Measurements from ENCODE around the gene TMEM129. TPM values are rescaled to one million over a fixed set of nuclear protein-coding genes. Genes with fewer than 3 reads are reported as not detected.

TMEM129 gene
- total and polyA plus RNA-seq, 7 donors, result 11.8 to 43.6 (median 31.6) TPM

DNA sequence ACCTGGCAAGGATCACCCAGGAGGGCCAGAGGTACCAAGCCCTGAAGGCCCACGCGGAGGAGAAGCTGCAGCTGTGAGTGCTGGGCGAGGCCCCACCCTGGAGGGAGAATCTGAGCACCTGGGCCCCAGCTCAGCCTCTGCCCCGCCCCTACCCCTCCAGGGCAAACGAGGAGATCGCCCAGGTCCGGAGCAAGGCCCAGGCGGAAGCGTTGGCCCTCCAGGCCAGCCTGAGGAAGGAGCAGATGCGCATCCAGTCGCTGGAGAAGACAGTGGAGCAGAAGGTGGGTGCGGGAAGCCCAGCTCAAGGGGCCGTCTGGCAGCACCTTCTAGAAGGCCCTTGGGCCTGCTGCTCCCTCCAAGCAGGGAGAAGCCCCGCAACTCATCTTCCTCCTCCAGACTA is 23.4 kb upstream of the TMEM129 start:
- WGBS, 3 donors, result 93 to 95% (median 94%) methylated on average over 14 of the region's 14 CpGs
- TF ChIP-seq, protein P1, sequence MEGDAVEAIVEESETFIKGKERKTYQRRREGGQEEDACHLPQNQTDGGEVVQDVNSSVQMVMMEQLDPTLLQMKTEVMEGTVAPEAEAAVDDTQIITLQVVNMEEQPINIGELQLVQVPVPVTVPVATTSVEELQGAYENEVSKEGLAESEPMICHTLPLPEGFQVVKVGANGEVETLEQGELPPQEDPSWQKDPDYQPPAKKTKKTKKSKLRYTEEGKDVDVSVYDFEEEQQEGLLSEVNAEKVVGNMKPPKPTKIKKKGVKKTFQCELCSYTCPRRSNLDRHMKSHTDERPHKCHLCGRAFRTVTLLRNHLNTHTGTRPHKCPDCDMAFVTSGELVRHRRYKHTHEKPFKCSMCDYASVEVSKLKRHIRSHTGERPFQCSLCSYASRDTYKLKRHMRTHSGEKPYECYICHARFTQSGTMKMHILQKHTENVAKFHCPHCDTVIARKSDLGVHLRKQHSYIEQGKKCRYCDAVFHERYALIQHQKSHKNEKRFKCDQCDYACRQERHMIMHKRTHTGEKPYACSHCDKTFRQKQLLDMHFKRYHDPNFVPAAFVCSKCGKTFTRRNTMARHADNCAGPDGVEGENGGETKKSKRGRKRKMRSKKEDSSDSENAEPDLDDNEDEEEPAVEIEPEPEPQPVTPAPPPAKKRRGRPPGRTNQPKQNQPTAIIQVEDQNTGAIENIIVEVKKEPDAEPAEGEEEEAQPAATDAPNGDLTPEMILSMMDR (IDR thresholded peaks at IDR 0.05), result no peak
- ATAC-seq (no peak), DNase-seq (no peak)
- peaks cover 4 to 26% of the 10 kb centered on the region in 2 donors for H3K36me3 ChIP-seq (ENCODE audit: insufficient read depth in 1 of 2, low read depth in 1 of 2)
- no peak overlapping the region for H3K27ac ChIP-seq
- no peaks in the 10 kb centered on the region for H3K4me1 ChIP-seq
- H3K4me3 ChIP-seq, result no peak overlapping the region
- intact Hi-C loops (cut with DNase I), result no loop called here
- H3K9me3 ChIP-seq, result no peaks in the 10 kb centered on the region
- H3K27me3 ChIP-seq (ENCODE audit: insufficient read depth in 3 of 3, low read length in 2 of 3), result peaks cover 0 to 8% (median 0%) of the 10 kb centered on the region in 3 donors

DNA sequence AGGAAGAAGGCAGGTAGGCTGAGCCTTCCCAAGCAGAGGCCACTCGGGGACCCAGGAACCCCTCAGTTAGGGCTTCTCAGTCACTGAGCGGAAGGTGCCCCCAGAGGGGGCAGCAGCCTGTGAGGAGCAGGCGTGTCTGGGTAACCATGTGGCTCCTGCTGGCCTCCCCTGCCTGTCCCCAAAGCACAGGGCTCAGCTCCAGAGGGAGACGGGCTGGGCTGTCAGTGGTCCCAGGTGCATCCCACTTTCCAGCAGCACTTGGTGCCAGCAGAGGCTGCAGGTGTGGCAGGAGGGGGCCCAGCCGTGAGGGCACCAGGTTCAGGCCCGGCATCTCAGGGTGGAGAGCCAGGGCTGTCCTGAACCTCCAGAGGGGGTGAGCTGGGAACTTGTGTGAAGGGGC is 22.9 kb upstream of the TMEM129 start:
- H3K4me1 ChIP-seq, result no peaks in the 10 kb centered on the region
- 86 to 95% (median 94%) methylated on average over 6 of the region's 6 CpGs for whole genome bisulfite sequencing, 3 donors
- no peak overlapping the region for H3K27ac ChIP-seq
- no peak overlapping the region for H3K4me3 ChIP-seq
- TF ChIP-seq, protein P1 (IDR thresholded peaks at IDR 0.05), result no peak
- peaks cover 0 to 8% (median 0%) of the 10 kb centered on the region in 3 donors for H3K27me3 ChIP-seq (ENCODE audit: insufficient read depth in 3 of 3, low read length in 2 of 3)
- DNase-seq (no peak), ATAC-seq (no peak)
- H3K9me3 ChIP-seq, result no peaks in the 10 kb centered on the region
- H3K36me3 ChIP-seq (ENCODE audit: insufficient read depth in 1 of 2, low read depth in 1 of 2), result peaks cover 4 to 26% of the 10 kb centered on the region in 2 donors
- intact Hi-C loops (cut with DNase I), result no loop called here

DNA sequence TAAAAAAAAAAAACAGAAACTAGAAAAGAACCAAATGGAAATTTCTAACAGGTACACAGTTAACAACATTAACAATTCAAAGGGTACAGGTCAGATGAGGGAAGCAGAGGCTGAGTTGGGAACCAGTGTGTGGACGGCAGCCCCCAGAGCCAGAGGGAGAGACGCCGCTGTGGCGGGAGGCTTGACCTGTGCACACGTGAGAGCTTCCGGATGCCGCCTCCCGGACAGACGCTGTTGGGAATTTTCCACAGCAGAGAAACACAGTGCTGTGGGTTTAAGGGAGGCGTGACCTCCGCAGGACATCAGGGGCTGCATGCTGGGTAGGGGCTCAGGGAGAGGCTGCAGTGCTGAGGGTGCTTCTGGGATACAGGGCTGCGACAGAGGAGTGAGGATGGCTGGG is 22.4 kb upstream of the TMEM129 start:
- H3K27ac ChIP-seq, result no peak overlapping the region
- ATAC-seq (no peak), DNase-seq (no peak)
- TF ChIP-seq, protein P1 (IDR thresholded peaks at IDR 0.05), result no peak
- intact Hi-C loops (cut with DNase I), result no loop called here
- no peaks in the 10 kb centered on the region for H3K4me1 ChIP-seq
- H3K27me3 ChIP-seq (ENCODE audit: insufficient read depth in 3 of 3, low read length in 2 of 3), result peaks cover 0 to 7% (median 0%) of the 10 kb centered on the region in 3 donors
- 75 to 96% (median 84%) methylated on average over 12 of the region's 12 CpGs for WGBS, 3 donors
- H3K4me3 ChIP-seq, result no peak overlapping the region
- H3K36me3 ChIP-seq (ENCODE audit: insufficient read depth in 1 of 2, low read depth in 1 of 2), result peaks cover 4 to 26% of the 10 kb centered on the region in 2 donors
- H3K9me3 ChIP-seq, result no peaks in the 10 kb centered on the region

DNA sequence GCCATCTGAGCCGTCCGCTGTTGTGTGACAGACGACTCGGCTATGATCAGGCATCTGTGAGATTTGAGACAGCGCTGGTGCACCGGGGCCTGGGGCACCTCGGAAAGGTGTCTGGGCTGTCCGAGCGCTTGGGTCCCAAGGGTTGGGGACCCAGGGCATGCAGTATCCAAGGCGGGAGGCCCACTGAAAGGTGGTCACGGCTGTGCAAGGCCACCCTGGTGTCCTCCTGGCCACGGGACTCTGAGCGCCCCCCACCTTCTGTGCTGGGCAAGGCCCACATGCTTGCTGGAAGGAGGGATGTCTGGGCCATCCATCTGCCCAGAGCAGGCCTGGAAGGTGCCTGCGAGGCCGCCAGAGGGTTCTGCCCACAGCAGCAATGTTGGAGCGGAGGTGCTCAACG is 20.1 kb upstream of the TMEM129 start:
- Histone ChIP-seq H3K4me3 (no peak overlapping the region), H3K27me3 (ENCODE audit: insufficient read depth in 3 of 3, low read length in 2 of 3) (no peaks in the 10 kb centered on the region), H3K27ac (no peak overlapping the region), H3K4me1 (no peaks in the 10 kb centered on the region), H3K36me3 (ENCODE audit: insufficient read depth in 1 of 2, low read depth in 1 of 2) (peaks cover 7 to 47% of the 10 kb centered on the region in 2 donors), H3K9me3 (peaks cover 4% of the 10 kb centered on the region)
- intact Hi-C loops (cut with DNase I), result no loop called here
- TF ChIP-seq, protein P1 (IDR thresholded peaks at IDR 0.05), result no peak
- WGBS, 3 donors, result 90 to 94% (median 90%) methylated on average over 15 to 17 of the region's 17 CpGs
- no peak for ATAC-seq
- DNase-seq, result no peak

DNA sequence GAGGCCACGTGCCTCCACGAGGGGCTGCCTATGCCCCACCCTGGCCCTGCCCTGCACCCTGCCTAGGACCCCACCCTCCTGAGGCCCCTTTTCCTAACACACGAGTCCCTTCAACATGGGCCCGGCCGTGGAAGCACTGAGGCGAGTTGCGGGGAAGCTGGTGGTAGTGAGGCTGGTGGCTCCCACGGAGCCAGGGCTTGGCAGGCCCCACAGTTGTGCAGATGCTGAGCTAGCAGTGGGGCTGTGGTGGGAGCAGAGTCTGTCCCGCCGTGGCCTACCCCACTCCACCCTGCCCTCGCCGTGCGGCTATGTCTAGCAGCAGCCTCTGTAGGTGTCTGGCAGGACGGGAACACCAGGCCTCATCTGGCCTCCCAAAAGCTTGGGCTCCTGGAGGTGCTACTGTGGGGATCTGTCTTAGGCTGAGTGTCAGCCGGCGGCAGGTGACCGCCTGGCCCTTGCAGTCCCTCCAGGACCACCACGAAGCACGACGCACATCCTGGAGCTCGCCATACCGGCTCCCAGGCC is 19.0 kb upstream of the TMEM129 start:
- no peak for ATAC-seq
- 90 to 95% (median 95%) methylated on average over 21 to 22 of the region's 22 CpGs for WGBS, 3 donors
- H3K27me3 ChIP-seq (ENCODE audit: insufficient read depth in 3 of 3, low read length in 2 of 3), result no peaks in the 10 kb centered on the region
- no peak overlapping the region for H3K27ac ChIP-seq
- intact Hi-C loops (cut with DNase I), result no loop called here
- DNase-seq, result no peak
- H3K4me3 ChIP-seq, result no peak overlapping the region
- peaks cover 7 to 56% of the 10 kb centered on the region in 2 donors for H3K36me3 ChIP-seq (ENCODE audit: insufficient read depth in 1 of 2, low read depth in 1 of 2)
- H3K4me1 ChIP-seq, result no peaks in the 10 kb centered on the region
- TF ChIP-seq, protein P1 (IDR thresholded peaks at IDR 0.05), result no peak
- peaks cover 4% of the 10 kb centered on the region for H3K9me3 ChIP-seq

Data from psoas muscle (tissue), 8 donors.